GM19438 (cell line): ENCODE measurements around the gene VPS37D.
"Not testable (repeated sequence)": the region's sequence is repeated elsewhere in the genome, so short reads cannot be mapped to it uniquely, and the experiment has no call there.

ENCODE experiments used
- ATAC-seq: cut with Tn5 transposase; IDR thresholded peaks from one replicate; pipeline ENCODE4 v1.9.1; 2021; ENCODE audit warnings: low read depth; ENCODE audit not compliant: unreplicated experiment

VPS37D gene

DNA sequence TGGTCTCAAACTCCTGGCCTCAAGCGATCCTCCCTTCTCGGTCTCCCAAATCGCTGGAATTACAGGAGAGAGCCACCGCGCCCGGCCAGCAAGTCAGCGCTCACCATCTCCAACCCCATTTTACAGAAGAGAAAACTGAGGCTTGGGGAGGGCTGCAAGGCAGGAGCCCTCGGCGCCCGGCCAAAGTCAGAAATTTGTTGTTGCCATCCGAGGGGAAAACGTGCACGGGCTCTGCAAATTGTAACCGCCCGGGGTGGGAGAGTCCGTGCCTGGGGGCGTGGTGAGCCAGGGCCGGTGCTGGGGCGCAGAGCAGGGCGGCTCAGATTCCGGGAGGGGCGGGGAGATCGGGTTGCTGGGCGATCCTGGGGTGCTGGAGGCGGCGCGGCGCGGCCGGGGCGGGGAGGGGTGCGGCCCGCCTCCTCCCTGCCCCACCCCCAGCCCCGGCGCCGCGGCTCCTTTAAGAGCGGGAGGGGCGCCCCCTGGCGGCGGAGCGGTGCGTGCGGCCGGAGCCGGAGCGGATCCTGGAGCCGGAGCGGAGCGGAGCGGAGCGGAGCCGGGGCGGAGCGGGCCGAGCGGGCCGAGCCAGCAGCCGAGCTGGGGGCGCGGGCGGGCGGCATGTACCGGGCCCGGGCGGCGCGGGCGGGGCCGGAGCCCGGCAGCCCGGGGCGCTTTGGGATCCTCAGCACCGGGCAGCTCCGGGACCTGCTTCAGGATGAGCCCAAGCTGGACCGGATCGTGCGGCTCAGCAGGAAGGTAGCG, at the start of gene VPS37D:
TSS of gene VPS37D (plus strand) at position 488 of the 759 bp plus-strand sequence. CDS start at position 616, 128 bp downstream.
- peak; percentile 84 for ATAC-seq

DNA sequence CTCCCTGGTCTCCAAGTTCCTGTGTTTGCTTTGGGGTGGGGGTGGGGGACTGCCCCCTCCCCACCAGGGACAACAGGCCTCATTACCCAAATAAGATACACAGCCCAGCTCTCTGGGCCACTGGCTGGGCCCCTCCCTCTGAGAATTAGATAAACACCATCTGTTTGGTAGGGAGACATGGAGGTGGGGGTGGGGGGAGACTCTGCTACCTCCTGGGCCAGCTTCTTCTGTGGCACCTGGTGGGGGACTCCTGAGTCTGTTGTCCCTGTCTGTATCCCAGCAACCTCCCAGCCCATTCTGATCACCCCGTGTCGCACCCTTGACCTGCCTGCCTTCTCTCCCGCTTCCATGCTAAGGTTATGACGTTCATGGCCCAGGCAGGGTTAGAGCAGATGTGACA, 49.1 kb upstream of the VPS37D start:
- ATAC-seq = no peak

DNA sequence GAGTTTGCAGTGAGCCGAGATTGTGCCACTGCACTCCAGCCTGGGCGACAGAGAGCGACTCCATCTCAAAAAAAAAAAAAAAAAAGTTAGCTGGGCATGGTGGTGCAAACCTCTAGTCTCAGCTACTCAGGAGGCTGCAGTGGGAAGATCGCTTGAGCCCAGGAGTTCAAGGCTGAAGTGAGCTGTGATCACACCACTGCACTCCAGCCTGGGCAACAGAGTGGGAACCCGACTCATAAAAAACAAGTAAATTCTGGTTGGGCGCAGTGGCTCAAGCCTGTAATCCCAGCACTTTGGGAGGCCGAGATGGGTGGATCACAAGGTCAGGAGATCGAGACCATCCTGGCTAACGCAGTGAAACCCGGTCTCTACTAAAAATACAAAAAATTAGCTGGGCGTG, 48.2 kb upstream of the VPS37D start:
- not testable (repeated sequence) for ATAC-seq

DNA sequence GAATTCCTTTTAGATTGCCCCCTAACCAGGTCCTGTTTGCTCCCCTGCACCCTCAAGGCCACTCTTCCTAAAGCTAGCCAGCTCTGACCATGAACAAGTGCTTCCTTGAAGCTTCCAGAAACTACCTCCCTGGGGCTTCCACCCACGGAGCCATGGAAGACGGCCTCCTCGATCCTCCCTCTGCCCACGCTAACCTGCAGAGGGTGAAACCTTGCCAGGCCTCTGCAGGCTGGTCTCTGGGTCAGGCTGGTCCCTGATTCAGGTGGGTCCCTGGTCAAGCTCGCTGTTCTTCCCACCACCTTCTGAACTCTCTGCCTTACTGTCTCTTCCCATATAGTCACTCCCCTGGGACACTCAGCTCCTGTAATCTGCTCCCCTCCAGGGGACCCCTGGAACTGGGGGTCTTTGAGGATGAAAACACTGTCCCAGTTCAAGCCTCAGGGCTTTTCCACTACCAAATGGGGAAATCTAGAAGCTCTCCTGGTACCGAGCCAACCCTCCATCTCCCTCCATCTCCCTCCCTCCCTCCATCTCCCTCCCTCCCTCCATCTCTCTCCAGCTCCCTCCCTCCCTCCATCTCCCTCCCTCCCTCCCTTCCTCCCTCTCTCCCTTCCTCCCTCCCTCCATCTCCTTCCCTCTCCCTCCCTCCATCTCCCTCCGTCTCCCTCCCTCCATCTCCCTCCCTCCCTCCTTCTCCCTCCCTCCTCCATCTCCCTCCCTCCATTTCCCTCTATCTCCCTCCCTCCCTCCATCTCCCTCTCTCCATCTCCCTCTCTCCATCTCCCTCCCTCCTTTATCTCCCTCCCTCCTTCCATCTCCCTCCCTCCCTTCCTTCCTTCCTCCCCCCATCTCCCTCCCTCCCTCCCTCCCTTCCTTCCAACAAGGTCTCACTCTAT, 46.2 kb upstream of the VPS37D start:
- no peak for ATAC-seq

DNA sequence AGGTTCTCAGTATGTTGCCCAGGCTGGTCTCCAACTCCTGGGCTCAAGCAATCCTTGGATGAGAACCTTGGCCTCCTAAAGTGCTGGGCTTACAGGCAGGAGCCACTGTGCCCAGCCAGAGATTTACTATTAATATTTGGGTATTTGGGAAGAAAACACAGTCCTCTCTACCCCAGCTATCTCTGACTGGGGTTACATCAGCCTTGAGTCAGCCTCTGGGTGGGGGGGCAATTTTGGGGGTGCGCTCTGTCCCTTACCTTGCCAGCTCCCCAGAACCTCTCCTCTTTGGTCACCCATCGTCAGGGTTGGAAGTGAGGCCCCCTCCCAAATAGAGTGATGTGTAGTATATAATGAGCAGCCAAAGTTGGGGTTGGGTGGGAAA, 45.1 kb upstream of the VPS37D start:
- ATAC-seq = no peak

GRCh38 chr7:73622909-73623797, 44.5 kb upstream of the VPS37D start:
- no peak for ATAC-seq

DNA sequence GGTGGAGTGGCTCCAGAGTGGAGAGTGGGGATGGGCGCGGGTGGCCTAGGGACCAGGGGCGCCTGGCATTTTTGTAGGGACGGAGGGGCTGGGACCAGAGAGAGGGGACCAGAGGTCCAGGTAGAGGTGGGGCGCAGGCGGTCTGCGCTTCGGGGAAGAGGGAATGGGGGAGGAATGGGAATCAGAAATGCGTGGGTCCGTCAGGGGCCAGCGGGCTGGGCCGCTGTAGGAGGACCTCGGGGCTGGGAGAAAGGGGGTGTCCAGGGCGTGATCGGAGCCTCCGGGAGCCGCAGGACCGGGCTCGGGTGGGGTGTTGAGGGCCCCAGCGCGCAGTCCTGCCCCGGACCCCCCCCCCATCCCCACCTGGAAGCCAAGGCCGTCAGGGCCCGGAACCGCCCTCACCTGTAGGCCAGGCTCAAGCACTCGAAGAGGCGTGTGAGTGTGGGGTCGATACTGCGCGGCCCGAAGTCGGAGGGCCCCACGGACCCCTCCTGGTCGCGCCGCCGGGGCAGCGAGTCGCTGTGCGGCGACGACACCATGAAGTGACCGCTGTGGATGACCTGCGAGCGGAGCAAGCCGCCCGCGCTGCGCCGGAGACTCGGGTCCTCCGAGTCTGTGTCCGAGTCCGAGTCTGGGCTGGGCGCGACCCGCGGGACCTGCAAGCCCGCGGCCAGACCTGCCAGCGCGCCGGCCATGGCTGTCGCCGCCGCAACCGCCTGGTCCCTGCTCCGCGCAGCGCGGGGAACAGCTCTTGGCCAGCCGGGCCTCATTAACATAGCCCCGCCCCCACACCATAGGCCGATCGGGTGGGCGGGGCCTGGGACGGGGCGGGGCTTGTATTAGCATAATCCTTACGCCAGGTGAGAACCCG, 43.6 kb upstream of the VPS37D start, which contains the start of gene MLXIPL:
TSS of gene MLXIPL (minus strand) at position 725 of the 871 bp plus-strand sequence. CDS start at position 695, 30 bp downstream.
- peak; percentile 56 for ATAC-seq

GRCh38 chr7:73624669-73625001, 43.0 kb upstream of the VPS37D start:
- no peak for ATAC-seq

- no peak for ATAC-seq
Observed at GRCh38 chr7:73625276-73625675, 42.4 kb upstream of the VPS37D start.

GRCh38 chr7:73626814-73627213, 40.8 kb upstream of the VPS37D start:
- ATAC-seq = no peak

GRCh38 chr7:73628504-73628903, 39.1 kb upstream of the VPS37D start:
- ATAC-seq = no peak

DNA sequence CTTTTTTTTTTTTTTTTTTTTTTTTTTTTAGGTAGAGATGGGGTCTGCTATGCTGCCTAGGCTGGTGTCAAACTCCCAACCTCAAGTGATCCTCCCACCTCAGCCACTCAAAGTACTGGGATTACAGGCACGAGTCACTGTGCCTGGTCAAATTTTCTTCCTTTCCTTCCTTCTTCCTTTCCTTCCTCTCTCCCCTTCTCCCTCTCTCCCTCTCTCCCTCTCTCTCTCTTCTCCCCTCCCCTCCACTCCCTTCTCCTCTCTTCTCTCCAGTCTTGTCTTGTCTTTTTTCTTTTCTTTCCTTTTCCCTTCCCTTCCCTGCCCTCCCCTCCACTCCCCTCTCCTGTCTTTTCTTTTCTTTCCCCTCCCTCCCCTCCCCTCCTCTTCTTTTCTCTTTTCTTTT, 36.1 kb upstream of the VPS37D start:
- no peak for ATAC-seq

DNA sequence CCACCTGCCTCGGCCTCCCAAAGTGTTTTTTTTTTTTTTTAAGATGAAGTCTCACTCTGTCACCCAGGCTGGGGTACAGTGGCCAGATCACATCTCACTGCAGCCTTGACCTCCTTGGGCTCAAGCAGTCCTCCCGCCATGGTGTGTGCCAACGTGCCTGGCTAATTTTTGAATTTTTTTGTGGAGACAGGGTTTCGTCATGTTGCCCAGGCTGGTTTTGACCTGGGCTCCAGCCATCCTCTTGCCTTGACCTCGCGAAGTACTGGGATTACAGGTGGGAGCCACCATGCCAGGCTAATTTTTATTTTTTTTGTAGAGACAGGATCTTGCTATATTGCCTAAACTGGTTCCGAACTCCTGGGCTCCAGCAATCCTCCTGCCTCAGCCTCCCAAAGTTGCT, 34.3 kb upstream of the VPS37D start:
- no peak for ATAC-seq

GRCh38 chr7:73633844-73634243, 33.8 kb upstream of the VPS37D start:
- no peak for ATAC-seq

GRCh38 chr7:73635428-73636200, 32.0 kb upstream of the VPS37D start:
- ATAC-seq = no peak

DNA sequence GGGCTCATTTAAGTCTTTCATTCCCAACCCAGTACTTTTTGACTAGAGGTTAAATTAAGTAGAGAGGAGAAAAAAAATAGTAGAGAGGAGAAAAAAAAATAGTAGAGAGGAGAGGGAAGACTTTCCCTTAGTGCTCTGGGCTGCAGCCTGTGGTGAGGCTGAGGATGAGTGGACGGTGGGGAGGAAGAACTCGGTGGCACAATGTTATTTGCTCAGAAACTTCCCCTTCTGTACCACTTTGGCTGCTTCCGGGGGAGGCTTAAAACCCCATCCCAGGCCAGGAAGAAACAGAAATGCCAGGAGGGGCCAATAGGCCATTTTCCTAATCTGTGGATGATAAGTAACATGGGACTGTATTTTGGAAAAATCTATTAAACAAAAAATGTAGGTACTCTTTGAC, 28.7 kb upstream of the VPS37D start:
- ATAC-seq = no peak

- ATAC-seq = no peak
Observed at GRCh38 chr7:73642834-73643233, 24.8 kb upstream of the VPS37D start.

GRCh38 chr7:73644688-73645286, 22.8 kb upstream of the VPS37D start:
- ATAC-seq = no peak
